HG03280 (cell line): ENCODE results near the gene CLEC2D.
"Not testable (repeated sequence)": the region's sequence is repeated elsewhere in the genome, so short reads cannot be mapped to it uniquely, and the experiment has no call there.

Experiments used
- ATAC-seq: cut with Tn5 transposase; IDR thresholded peaks from one replicate; pipeline ENCODE4 v1.9.1; 2021; ENCODE audit warnings: mild to moderate bottlenecking, moderate library complexity; ENCODE audit not compliant: unreplicated experiment

Gene CLEC2D

DNA sequence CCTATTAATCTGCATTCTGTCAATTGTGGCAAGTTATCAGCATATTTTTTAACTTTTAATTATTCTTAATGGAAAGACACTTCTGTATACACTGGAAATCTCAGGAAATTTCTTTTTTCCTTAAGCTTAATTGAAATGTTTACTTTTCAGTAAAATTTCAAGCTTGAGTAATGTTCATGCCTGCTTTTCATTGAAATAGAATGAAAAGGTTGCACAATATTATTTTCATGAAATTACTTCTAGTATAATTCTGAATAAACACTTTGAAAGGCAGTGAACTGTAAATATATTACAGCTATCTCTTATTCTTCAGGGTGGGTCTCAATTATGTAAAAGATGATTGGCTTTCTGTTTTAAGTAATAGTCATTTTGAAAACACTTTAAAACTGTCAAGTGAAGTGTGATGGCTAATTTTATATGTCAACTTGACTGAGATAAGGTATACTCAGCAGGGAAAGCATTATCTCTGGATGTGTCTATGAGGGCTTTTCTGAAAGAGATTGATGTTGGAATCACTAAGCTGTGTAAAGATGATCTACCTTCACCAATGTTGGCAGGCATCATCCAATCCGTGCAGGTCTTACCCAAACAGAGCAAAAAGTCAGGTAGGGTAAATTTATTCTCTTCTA, 29.9 kb downstream of the CLEC2D start:
- no peak for ATAC-seq

DNA sequence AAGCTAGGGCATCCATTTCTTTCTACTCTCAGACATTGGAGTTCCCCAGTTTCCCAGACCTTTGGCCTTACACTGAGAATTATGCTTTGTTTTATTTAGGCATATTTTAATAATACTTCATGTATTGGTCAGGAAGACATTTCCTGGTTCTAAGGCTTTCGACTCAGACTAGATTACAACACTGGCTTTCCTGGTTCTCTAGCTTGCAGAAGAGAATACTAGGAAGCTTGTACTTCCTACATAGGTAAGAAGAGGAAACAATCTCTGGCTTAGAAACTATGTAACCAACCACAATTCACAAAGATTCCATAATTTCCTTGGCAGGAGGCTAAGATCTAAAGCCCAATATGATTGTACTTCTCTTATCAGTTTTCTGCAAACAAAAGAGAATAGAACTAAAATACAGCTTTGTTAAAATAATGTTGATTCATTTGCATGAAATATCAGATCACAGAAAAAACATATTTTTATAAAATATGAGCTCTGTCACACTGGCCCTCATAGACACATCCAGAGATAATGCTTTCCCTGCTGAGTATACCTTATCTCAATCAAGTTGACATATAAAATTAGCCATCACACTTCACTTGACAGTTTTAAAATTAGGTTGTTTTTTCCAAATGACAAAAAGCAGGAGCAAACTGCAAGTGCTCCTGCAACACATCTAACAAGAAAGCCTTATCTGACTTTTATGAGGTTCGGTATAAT, 30.5 kb downstream of the CLEC2D start:
- no peak for ATAC-seq

DNA sequence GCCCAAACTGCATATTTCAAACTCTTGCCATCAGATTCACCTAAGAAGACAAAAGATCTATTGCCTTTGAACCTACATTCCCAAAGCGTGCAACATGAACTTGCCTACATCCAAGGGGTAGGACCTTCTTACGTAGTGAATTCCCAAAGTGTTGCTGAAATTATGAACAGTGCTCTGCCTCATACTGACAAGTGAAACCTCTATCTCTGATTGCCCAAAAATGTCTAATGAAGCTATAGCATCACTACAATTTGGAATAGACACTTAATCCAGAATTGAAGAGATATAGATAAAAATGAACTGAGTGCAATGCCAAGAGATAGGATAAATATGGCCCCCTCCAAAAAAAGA, 31.1 kb downstream of the CLEC2D start:
- ATAC-seq: no peak

DNA sequence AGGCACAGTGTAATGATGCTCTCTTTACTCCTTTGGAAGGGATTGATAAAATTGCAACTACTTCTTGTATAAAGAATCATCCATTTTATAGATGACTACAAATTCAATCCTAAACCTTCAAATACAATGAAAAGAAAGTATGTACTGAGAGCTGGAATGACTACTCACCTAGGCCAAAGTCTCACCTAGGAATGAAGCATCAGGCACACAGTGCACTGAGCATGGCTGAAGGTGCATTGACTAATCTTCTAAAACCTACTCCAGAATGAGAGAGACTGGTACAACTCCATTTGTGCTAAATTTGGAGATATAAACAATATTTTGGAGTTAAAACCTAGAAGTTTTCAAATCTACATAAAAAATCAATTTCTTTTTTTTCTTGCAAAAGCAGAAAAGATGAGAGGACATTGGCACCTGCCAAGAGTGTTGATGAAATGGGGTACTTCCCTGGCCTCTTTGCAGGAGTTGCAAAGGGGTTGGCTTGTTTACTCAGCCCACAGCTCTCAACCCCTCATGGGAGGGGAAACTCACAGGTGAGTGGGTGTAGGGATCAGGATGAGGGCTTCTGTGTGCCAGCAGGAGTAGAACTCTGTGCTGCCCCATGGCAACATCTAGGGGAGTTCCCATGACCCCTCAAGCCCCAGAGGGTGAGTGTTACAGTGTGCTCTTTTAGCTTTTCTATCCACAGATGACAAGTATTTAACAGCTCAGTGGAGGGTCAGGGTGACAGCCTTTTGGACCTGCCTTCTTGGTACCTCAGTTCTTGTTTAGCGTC, 32.1 kb downstream of the CLEC2D start:
- ATAC-seq: no peak

DNA sequence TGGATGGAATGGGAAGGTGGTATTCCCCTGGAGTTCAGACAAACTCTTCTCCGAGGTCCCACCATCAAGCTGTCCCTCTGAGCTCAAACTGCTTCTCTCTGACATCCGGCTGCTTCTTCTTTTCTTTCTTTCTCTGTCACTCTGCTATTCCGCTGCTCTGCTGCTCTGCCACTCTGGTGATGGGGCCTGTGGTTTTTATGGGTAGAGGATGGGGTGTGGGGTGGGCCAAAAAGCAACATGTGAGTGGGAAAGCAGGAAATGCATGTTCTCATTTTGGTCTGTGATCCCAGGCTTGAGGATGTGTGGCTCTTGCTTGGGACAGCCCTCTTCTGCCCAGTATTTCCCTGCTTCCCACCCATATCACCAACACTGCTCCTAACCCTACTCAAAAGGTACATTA, 32.7 kb downstream of the CLEC2D start:
- ATAC-seq: no peak

DNA sequence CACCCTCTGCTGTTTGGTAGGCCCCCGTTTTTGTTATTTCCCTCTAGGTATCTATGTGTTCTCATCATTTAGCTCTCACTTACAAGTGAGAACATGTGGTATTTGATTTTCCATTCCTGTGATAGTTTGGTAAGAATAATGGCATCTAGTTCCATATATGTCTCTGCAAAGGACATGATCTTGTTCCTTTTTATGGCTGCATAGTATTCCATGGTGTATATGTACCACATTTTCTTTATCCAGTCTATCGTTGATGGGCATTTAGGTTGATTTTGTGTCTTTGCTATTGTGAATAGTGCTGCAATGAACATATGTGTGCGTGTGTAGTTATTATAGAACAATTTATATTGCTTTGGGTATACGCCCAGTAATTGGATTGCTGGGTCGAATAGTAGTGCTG, 35.0 kb downstream of the CLEC2D start:
- ATAC-seq: not testable (repeated sequence)

DNA sequence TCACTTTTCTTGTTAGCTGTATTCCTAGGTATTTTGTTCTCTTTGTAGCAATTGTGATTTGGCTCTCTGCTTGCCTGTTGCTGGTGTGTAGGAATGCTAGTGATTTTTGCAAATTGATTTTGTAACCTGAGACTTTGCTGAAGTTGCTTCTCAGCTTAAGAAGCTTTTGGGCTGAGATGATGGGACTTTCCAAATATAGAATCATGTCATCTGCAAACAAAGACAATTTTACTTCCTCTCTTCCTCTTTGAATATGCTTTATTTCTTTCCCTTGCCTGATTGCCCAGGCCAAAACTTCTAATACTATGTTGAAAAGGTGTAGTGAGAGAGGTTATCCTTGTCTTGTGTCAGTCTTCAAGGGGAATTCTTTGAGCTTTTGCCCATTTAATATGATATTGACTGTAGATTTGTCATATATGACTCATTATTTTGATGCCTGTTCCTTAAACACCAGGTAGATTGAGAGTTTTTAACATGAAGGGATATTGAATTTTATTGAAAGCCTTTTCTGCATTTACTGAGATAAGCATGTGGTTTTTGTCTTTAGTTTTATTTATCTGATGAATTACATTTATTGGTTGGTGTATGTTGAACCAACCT, 36.7 kb downstream of the CLEC2D start:
- ATAC-seq: no peak

DNA sequence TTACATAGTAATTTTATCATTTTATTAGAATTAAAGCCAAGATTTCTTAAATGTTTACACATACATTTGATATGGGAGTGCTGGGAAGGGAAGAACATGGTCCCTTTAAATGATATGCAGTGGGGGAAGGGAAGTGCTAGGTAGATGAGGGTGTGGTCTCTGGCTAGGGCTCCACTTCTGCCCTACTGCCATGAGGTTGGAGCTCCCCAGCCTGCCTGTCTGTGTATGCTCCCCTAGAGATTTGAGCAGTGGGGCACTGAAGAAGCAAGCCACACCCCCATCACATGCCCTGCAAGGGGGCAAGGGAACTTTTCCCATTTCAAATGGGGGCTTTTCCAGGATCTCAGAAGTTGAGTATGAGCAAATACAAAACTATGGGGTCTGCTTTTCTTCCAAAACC, 37.8 kb downstream of the CLEC2D start:
- no peak for ATAC-seq

DNA sequence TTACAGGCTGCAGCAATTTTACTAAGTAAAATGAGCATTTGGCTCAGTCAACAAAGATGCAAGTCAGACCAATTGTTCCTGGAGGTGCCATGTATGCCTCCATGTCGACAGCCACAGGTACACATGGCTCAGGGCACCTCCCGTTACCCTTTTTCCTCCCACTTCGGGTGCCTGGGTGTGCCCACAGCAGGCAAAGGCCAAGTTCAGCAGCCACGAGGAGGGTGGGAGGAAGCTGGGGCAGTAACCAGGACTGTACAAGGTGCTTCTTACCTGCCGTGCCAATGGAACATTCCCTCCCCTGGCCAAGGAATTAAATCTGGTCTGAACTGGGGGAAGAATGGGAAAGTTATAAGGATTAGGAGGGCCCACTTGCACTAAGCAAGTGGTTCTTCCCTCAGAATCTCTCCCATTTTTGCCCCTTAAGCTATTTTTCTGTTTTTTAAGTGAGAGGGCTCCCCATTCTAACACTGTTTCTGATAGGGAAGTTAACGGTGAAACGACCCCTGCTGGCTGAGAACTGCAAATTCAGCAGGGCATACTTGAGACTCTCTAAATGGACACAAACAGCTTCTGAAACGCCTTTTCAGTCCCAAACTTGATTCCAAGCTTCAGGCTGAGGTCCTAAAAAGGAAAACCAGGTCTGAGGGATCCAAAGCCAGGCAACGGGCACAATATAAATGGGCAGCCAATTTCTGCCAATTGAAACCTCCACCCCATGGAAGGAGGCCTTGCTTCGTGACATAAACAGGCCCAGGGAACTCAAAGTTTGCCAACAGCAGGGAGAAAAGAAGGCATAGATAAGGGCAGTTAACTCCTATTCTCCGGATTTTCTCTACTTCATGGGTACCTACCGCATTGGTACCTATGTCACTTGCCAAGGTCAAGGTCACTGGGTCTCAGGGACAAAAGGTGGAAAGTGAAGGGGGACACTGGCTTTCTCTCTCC, 38.6 kb downstream of the CLEC2D start:
- no peak for ATAC-seq

DNA sequence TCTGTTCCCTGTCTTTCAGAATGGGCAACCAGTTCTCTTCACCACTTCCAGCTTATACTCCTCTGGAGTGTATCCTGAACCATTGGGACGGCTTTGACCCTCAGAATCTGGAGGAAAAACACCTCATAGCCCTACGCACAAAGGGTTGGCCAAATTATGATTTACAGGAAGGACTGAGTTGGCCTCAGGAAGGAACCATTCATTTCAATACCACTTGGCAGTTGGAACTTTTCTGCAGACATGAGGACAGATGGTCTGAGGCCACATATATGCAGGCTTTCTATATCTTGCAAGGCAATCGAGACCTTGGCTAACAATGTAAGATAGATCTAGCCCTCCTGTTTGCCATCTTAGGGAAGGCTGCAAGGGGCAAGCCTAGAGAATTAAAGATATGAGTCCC, 39.3 kb downstream of the CLEC2D start:
- ATAC-seq: no peak

DNA sequence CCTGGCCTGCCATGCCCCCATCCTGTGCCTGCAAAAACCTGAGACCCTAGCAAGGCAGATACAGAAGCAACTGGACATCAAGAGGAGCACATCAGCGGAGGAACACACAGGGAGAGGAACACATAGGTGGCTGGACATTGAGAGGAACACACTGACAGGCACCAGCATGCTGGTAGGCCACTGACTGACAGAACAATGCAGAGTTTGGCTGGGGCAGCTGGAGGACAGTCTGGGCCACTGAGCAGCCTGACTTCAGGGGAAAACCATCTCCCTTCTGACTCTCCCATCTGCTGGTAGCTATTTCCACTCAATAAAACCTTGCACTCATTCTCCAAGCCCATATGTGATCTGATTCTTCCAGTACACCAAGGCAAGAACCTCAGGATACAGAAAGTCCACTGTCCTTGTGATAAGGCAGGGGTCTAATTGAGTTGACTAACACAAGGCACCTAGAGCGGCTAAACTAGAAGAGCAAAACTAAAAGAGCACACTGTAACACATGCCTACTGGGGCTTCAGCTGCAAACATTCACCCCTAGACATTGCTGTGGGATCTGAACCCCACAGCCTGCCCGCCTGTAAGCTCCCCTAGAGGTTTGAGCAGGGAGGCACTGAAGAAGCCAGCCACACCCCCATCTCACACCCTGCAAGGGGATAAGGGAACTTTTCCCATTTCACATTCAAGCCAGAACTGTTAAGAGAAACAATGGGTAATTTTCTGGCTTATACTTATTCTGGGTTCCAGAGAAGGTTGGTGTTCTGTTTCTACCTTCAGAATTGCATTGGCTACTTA, 41.3 kb downstream of the CLEC2D start:
- no peak for ATAC-seq

DNA sequence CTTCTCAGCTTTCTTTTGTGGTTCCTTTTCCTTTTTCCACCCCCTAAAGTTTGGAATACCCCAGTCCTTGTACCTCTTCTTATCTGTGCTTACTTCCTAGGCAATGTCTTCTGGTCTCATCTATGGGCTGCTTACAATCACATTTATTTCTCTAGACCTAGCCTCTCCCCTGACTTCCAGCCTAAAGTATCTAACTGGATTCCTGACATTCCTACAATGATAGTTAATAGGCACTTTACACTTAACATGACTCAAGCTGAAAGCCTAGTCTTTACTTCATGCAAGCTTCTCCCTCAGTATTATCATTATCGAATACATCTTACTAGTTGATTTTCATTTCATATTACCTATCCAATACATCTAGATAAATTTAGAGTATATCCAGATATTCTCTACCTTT, 42.2 kb downstream of the CLEC2D start:
- ATAC-seq: no peak

DNA sequence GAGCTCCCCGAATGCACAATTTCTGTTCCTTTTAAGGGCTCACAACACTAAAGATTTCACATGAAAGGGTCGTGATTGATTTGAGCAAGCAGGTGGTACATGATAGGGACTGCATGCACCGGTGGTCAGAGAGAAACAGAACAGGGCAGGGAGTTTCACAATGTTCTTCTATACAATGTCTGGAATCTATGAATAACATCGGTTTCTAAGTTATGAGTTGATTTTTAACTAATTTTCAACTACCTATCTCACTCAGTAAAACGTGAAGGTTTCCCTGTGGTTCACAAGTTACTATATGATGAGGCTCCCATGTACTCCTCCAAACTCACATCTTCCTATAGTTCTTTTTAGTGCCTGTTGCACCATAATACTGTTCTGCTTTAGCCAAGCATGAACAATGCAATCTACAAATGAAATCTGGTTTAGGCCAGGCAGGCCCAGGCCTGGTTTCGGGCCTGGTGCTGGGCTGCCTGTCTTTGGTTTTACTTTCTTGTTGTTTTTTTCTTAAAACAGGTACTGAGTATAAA, 43.6 kb downstream of the CLEC2D start:
- ATAC-seq: peak; percentile 52

DNA sequence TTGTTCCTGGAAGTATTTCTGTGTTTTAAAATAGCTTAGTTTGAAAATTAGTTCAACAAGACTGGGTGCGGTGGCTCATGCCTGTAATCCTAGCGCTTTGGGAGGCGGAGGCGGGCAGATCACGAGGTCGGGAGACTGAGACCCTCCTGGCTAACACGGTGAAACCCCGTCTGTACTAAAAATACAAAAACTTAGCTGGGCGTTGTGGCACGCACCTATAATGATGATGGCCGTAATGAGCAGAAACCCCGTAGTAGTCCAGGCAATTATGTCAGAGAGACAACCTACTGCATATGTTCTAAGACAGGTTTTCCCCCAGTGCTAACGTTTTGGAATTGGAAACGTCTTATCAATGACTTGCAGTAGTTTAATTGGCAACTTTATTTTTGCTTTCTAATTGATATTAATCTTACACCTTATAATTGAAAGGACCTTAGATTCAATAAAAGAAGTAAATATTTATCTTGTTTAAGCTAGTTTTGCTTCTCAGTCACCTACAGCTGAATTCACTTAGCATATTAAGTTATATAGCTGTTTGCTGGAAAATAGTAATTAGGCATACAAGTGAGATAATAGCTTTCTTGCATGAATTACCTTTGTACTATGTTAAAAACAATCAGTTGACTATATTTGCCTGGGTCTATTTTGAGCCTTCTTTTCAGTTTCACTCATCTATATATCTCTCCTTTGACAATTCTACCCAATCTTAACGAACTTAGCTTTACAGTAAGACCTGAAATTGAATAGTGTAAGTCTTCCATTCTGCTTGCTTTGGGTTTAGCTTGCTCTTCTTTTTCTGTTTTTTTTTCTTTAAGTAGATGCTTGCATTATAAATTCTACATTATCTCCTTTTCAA, 47.8 kb downstream of the CLEC2D start:
- ATAC-seq: no peak

DNA sequence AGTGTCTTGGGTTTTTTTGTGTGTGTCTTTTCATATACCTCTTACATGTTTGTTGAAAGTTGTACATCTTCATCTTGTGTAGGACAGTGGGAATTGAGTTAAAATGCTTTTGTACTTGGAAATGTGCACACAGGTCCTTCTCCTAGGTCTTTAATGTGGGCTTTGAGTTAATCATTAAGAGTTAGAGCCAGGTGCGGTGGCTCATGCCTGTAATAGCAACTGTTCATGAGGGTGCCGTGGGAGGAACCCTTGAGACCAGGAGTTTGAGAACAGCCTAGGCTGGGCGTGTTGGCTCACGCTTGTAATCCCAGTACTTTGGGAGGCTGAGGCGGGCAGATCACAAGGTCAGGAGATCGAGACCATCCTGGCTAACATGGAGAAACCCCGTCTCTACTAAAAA, 49.5 kb downstream of the CLEC2D start:
- no peak for ATAC-seq

DNA sequence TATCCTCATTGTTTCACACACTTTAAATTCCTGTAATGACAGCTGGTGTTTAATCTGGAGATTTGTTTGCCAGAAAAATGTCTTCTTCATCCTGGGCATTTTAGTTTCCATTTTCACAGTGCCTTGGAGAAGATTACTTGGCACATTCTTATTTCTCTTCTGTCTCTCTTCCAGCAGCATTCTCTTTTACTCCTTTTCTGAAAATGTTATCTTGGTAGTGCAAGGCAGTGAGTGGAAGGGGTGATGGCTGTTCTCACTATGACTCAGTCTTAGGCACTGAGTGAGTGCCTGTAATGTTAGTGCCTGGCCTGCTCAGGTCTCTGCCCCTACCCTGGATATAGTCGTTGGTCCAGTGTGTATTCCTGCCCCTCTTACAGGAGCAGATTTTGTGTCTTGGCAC, 50.3 kb downstream of the CLEC2D start:
- ATAC-seq: no peak

DNA sequence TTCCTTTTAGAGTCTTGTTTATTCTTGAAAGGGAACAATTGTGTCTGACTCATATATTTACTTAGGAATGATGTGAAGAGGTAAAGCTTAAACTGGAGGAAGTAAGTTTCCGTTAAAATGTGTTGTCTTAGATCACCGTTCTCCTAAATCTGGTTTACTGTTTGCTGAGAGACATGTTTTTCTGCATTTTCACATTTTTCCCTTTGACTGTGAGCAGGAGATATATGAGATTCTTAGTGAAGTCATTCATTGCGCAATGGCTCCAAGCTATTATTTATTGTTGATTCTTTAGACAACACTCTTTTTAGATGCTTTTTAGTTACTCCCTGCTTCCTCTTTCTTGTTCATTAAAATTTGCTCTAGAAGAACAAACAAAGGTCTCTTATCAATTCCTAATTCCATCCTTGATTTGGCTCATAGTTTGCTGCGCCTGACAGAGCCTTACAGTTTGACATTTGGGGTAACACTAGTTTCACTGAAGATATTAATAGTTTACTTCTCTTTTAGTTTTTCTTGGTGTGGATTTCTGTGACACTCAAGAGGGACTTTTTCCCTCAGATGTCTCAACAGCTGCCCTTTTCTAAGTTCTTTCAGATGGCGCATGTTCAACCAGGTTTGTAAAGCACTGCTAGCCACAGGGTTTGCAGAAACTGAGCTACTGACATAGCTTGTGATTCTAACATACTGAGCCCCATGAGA, 52.0 kb downstream of the CLEC2D start:
- peak; percentile 59 for ATAC-seq

DNA sequence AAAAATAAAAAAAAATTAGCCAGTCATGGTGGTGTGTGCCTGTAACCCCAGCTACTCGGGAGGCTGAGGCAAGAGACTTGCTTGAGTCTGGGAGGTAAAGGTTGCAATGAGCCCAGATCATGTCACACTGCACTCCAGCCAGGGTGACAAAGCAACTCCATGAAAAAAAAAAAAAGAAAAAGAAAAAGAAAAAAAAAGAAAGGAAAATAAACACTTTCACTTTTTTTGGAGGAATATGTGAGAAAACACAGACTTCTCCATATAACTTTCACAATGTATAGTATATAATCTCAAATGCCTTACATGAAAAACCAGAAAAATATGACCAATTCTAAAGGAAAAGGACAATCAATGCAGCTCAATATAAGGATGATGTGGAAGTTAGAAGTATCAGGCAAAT, 54.5 kb downstream of the CLEC2D start:
- ATAC-seq: no peak
